ENCODE results near the gene ASF1A.

- TF ChIP-seq POLR2A (IDR thresholded peaks at IDR 0.05; ENCODE audit: low read length) (no peak), GATA1 (IDR thresholded peaks at IDR 0.05; ENCODE audit: low read depth, low read length) (no peak)
These were observed 9.2 kb downstream of the ASF1A start for GRCh38 chr6:118903138-118903537.

Measured in erythroblast (primary cell).